ENCODE measurements around the gene TTC7B.

DNA sequence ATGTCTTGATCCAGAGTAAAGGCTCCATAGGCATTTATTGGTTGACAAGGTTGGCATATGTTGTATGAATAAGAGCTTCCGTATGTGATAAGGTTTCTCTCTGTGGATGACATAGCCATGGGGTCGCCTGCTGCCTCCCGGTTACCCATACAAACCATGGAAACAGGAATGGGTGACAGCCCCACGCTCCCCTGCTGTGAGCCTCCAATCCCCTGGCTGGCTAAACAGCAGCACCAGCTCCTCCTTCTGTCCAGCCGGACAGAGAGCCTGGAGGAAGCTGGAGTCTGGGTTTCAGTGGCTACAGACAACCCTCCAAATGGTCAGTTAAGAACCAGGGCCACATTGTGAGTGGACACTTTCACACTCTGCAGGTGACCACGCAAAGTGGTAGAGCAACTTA, 288.3 kb downstream of the TTC7B start:
- TF ChIP-seq CTCF (IDR thresholded peaks at IDR 0.05 in 2 of 3, conservative IDR thresholded peaks at IDR 0.05 in 1 of 3; ENCODE audit: borderline replicate concordance in 1 of 3, insufficient read depth in 1 of 3, low read depth in 2 of 3, low read length in 2 of 3): no peak
- TF ChIP-seq SP1 (IDR thresholded peaks at IDR 0.05; ENCODE audit: low read depth): no peak
- no peak for TF ChIP-seq EZH2 (IDR thresholded peaks at IDR 0.05)
- TF ChIP-seq SIN3A (IDR thresholded peaks at IDR 0.05; ENCODE audit: low read depth): no peak
- no peak for TF ChIP-seq POLR2AphosphoS5 (IDR thresholded peaks at IDR 0.05; ENCODE audit: low read depth, low read length)
- TF ChIP-seq MAX (IDR thresholded peaks at IDR 0.05): no peak
- no peak for TF ChIP-seq EZH2phosphoT487 (IDR thresholded peaks at IDR 0.05; ENCODE audit: borderline replicate concordance)
- no peak for TF ChIP-seq ZBTB33 (IDR thresholded peaks at IDR 0.05; ENCODE audit: extremely low read depth, insufficient replicate concordance, low read length)
- no peak for TF ChIP-seq POLR2A (IDR thresholded peaks at IDR 0.05; ENCODE audit: borderline replicate concordance, extremely low read depth, insufficient read depth, insufficient read length)
- no peak for TF ChIP-seq ATF3 (IDR thresholded peaks at IDR 0.05)
- TF ChIP-seq REST (IDR thresholded peaks at IDR 0.05; ENCODE audit: low read depth): no peak
- no peak for TF ChIP-seq FOSL1 (IDR thresholded peaks at IDR 0.05; ENCODE audit: low read depth)
- TF ChIP-seq CEBPB (IDR thresholded peaks at IDR 0.05; ENCODE audit: low read depth): no peak
- TF ChIP-seq ZFX (IDR thresholded peaks at IDR 0.05): no peak
